ENCODE results near the gene CCDC78. TPM values are rescaled to one million over a fixed set of nuclear protein-coding genes. Genes with fewer than 3 reads are reported as not detected.

CCDC78 gene
- total and polyA plus RNA-seq, 2 donors, result 4.8 to 12.4 TPM

GRCh38 chr16:734208-734980, 8.2 kb upstream of the CCDC78 start:
- peaks cover 53 to 93% of the 10 kb centered on the region in 2 donors for H3K36me3 ChIP-seq (ENCODE audit: control insufficient read depth in 2 of 2, insufficient read depth in 2 of 2, low read length in 1 of 2)
- 97% methylated on average over 49 of the region's 49 CpGs for WGBS

GRCh38 chr16:733382-734207, 7.4 kb upstream of the CCDC78 start:
- Histone ChIP-seq H3K4me3 (ENCODE audit: low read length in 2 of 2) (no peak overlapping the region), H3K4me1 (ENCODE audit: control insufficient read depth in 2 of 2, insufficient read depth in 2 of 2, low read length in 2 of 2) (peaks cover 6 to 26% of the 10 kb centered on the region in 2 donors), H3K36me3 (ENCODE audit: control insufficient read depth in 2 of 2, insufficient read depth in 2 of 2, low read length in 1 of 2) (peaks cover 53 to 93% of the 10 kb centered on the region in 2 donors), H3K9me3 (ENCODE audit: control insufficient read depth in 2 of 2, insufficient read depth in 1 of 2, low read length in 1 of 2) (peaks cover 0 to 7% of the 10 kb centered on the region in 2 donors), H3K27ac (ENCODE audit: low read depth in 1 of 2, low read length in 1 of 2) (no peak overlapping the region), H3K27me3 (ENCODE audit: control insufficient read depth in 2 of 2, insufficient read depth in 1 of 2, low read length in 1 of 2) (peaks cover 0 to 12% of the 10 kb centered on the region in 2 donors)
- no peak for DNase-seq (ENCODE audit: low read depth in 6 of 9, low spot score in 9 of 9)
- 96% methylated on average over 34 of the region's 34 CpGs for WGBS

More at GRCh38 chr16:734208-734980, 8.2 kb upstream of the CCDC78 start:
- H3K4me3 ChIP-seq (ENCODE audit: low read length in 2 of 2), result no peak overlapping the region
- H3K9me3 ChIP-seq (ENCODE audit: control insufficient read depth in 2 of 2, insufficient read depth in 1 of 2, low read length in 1 of 2), result peaks cover 0 to 7% of the 10 kb centered on the region in 2 donors
- H3K4me1 ChIP-seq (ENCODE audit: control insufficient read depth in 2 of 2, insufficient read depth in 2 of 2, low read length in 2 of 2), result peaks cover 7 to 27% of the 10 kb centered on the region in 2 donors
- H3K27me3 ChIP-seq (ENCODE audit: control insufficient read depth in 2 of 2, insufficient read depth in 1 of 2, low read length in 1 of 2), result peaks cover 0 to 4% of the 10 kb centered on the region in 2 donors
- no peak overlapping the region for H3K27ac ChIP-seq (ENCODE audit: low read depth in 1 of 2, low read length in 1 of 2)
- DNase-seq (ENCODE audit: low read depth in 6 of 9, low spot score in 9 of 9), result no peak

GRCh38 chr16:732936-733335, 6.7 kb upstream of the CCDC78 start:
- Histone ChIP-seq H3K36me3 (ENCODE audit: control insufficient read depth in 2 of 2, insufficient read depth in 2 of 2, low read length in 1 of 2) (peaks cover 53 to 90% of the 10 kb centered on the region in 2 donors), H3K27me3 (ENCODE audit: control insufficient read depth in 2 of 2, insufficient read depth in 1 of 2, low read length in 1 of 2) (peaks cover 4 to 18% of the 10 kb centered on the region in 2 donors), H3K27ac (ENCODE audit: low read depth in 1 of 2, low read length in 1 of 2) (no peak overlapping the region), H3K4me1 (ENCODE audit: control insufficient read depth in 2 of 2, insufficient read depth in 2 of 2, low read length in 2 of 2) (peaks cover 2 to 27% of the 10 kb centered on the region in 2 donors), H3K9me3 (ENCODE audit: control insufficient read depth in 2 of 2, insufficient read depth in 1 of 2, low read length in 1 of 2) (peaks cover 0 to 7% of the 10 kb centered on the region in 2 donors), H3K4me3 (ENCODE audit: low read length in 2 of 2) (no peak overlapping the region)
- 93% methylated on average over 13 of the region's 13 CpGs for WGBS
- DNase-seq (ENCODE audit: low read depth in 6 of 9, low spot score in 9 of 9), result no peak

DNA sequence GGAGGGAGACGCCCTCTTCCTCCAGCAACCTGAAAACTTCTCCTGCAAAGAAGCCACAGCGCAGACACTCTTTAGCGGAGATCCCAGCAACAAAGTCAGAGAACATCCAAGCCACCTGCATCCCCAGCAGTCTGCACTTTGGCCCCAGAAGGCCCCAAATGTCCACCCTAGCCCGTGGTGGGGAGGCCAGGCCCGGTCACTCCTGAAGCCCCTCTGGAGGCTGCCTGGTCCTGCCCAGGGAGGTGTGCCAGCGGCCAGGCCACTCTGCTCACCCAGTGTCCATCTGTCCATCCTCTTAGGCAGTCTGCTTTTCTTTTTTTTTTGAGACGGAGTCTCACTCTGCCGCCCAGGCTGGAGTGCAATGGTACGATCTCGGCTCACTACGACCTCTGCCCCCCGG, 6.1 kb upstream of the CCDC78 start:
- peaks cover 0 to 7% of the 10 kb centered on the region in 2 donors for H3K9me3 ChIP-seq (ENCODE audit: control insufficient read depth in 2 of 2, insufficient read depth in 1 of 2, low read length in 1 of 2)
- no peak for DNase-seq (ENCODE audit: low read depth in 6 of 9, low spot score in 9 of 9)
- no peak overlapping the region for H3K27ac ChIP-seq (ENCODE audit: low read depth in 1 of 2, low read length in 1 of 2)
- no peak overlapping the region for H3K4me3 ChIP-seq (ENCODE audit: low read length in 2 of 2)
- H3K4me1 ChIP-seq (ENCODE audit: control insufficient read depth in 2 of 2, insufficient read depth in 2 of 2, low read length in 2 of 2), result peaks cover 5 to 27% of the 10 kb centered on the region in 2 donors
- H3K27me3 ChIP-seq (ENCODE audit: control insufficient read depth in 2 of 2, insufficient read depth in 1 of 2, low read length in 1 of 2), result peaks cover 4 to 24% of the 10 kb centered on the region in 2 donors
- 96% methylated on average over 12 of the region's 12 CpGs for WGBS
- peaks cover 53 to 84% of the 10 kb centered on the region in 2 donors for H3K36me3 ChIP-seq (ENCODE audit: control insufficient read depth in 2 of 2, insufficient read depth in 2 of 2, low read length in 1 of 2)

DNA sequence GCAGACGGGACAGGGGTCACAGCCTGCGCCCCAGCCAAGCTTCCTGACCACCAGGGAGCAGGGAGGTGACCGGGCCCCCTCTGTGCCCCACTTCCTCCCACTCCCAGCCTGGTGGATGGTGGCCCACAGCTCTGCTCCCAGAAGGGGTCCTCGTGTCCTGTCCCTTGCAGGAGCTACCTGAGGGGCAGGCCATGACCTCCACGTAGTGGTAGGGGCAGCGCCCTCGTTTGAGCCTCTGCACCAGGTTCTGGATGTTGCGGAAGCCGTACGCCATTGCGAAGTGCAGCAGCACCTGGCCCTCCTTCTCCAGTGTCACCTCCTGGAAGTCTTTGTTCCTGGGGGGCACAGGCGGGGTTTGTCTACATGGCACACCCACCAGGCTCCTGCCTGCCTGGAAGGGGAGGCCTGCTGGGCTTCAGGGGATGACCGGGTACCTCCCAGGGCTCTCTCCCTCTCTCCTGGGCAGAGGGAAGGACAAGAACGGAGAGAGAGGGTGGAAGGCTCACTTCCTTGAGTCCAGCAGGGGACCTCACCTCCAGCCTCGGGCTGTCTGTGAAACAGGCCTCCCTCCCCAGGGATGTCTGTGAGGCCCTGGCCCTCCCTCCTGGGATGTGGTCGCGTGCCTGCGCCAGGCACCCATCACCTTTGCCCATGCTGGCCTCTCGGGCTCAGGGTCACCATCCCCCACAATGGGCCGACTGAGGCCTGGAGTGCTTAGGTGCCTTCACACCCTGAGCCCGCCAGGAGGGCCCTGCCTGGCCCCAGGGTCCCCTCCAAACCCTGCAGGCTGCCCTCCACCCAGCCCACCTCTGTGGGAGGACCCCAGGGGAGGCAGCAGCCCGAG, 4.6 kb upstream of the CCDC78 start:
- peaks cover 0 to 7% of the 10 kb centered on the region in 2 donors for H3K9me3 ChIP-seq (ENCODE audit: control insufficient read depth in 2 of 2, insufficient read depth in 1 of 2, low read length in 1 of 2)
- WGBS, result 98% methylated on average over 22 of the region's 22 CpGs
- peaks cover 44 to 70% of the 10 kb centered on the region in 2 donors for H3K36me3 ChIP-seq (ENCODE audit: control insufficient read depth in 2 of 2, insufficient read depth in 2 of 2, low read length in 1 of 2)
- H3K4me3 ChIP-seq (ENCODE audit: low read length in 2 of 2), result no peak overlapping the region
- peaks cover 14 to 38% of the 10 kb centered on the region in 2 donors for H3K4me1 ChIP-seq (ENCODE audit: control insufficient read depth in 2 of 2, insufficient read depth in 2 of 2, low read length in 2 of 2)
- no peak overlapping the region for H3K27ac ChIP-seq (ENCODE audit: low read depth in 1 of 2, low read length in 1 of 2)
- no peak for DNase-seq (ENCODE audit: low read depth in 6 of 9, low spot score in 9 of 9)
- H3K27me3 ChIP-seq (ENCODE audit: control insufficient read depth in 2 of 2, insufficient read depth in 1 of 2, low read length in 1 of 2), result peaks cover 4 to 35% of the 10 kb centered on the region in 2 donors

- H3K36me3 ChIP-seq (ENCODE audit: control insufficient read depth in 2 of 2, insufficient read depth in 2 of 2, low read length in 1 of 2), result peaks cover 35 to 61% of the 10 kb centered on the region in 2 donors
- H3K4me1 ChIP-seq (ENCODE audit: control insufficient read depth in 2 of 2, insufficient read depth in 2 of 2, low read length in 2 of 2), result peaks cover 20 to 47% of the 10 kb centered on the region in 2 donors
- no peak overlapping the region for H3K4me3 ChIP-seq (ENCODE audit: low read length in 2 of 2)
- WGBS, result 97% methylated on average over 37 of the region's 37 CpGs
- DNase-seq (ENCODE audit: low read depth in 6 of 9, low spot score in 9 of 9), result no peak
- H3K27ac ChIP-seq (ENCODE audit: low read depth in 1 of 2, low read length in 1 of 2), result no peak overlapping the region
- peaks cover 4 to 41% of the 10 kb centered on the region in 2 donors for H3K27me3 ChIP-seq (ENCODE audit: control insufficient read depth in 2 of 2, insufficient read depth in 1 of 2, low read length in 1 of 2)
- peaks cover 0 to 8% of the 10 kb centered on the region in 2 donors for H3K9me3 ChIP-seq (ENCODE audit: control insufficient read depth in 2 of 2, insufficient read depth in 1 of 2, low read length in 1 of 2)
Observed at GRCh38 chr16:729768-730665, 3.8 kb upstream of the CCDC78 start.

DNA sequence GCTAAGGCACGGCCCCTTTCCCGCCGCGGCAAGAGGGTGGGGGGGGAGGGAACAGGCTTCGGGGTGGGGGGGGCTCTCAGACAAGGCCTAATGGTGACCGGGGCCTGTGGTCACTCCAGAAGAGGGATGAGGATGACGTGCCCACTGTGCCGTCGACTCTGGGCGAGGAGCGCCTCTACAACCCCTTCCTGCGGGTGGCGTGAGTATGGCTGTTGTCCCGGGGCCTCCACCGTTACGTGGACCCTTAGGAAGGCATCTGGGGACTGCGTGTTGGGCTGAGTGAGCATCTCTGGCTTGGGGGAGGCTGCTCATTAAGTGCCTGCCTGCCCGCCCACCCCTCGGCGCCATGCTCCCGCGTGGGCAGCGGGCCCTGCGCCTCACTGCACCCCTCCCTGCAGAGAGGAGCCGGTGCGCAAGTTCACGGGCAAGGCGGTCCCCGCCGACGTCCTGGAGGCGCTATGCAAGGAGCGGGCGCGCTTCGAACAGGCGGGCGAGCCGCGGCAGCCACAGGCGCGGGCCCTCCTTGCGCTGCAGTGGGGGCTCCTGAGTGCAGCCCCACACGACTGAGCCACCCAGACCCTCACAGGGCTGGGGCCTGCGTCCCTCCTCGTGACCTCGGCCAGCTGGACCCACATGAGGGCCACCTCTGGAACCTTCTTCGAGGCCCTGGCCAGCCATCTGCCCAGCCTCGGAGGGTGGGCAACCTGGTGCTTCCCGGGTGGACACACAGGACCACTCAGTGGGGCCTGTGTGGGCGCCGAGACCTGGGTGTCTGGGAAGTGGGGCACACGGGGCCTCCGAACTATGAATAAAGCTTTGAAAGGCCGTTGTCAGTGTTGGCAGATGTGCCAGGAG, 2.9 kb upstream of the CCDC78 start:
- Histone ChIP-seq H3K27me3 (ENCODE audit: control insufficient read depth in 2 of 2, insufficient read depth in 1 of 2, low read length in 1 of 2) (peaks cover 4 to 44% of the 10 kb centered on the region in 2 donors), H3K4me3 (ENCODE audit: low read length in 2 of 2) (peak overlapping the region in 1 of 2 donors; percentile 67), H3K9me3 (ENCODE audit: control insufficient read depth in 2 of 2, insufficient read depth in 1 of 2, low read length in 1 of 2) (peaks cover 0 to 17% of the 10 kb centered on the region in 2 donors), H3K27ac (ENCODE audit: low read depth in 1 of 2, low read length in 1 of 2) (peak overlapping the region in 1 of 2 donors; percentile 31), H3K36me3 (ENCODE audit: control insufficient read depth in 2 of 2, insufficient read depth in 2 of 2, low read length in 1 of 2) (peaks cover 27 to 55% of the 10 kb centered on the region in 2 donors), H3K4me1 (ENCODE audit: control insufficient read depth in 2 of 2, insufficient read depth in 2 of 2, low read length in 2 of 2) (peaks cover 26 to 56% of the 10 kb centered on the region in 2 donors)
- 84% methylated on average over 55 of the region's 55 CpGs for WGBS
- no peak for DNase-seq (ENCODE audit: low read depth in 6 of 9, low spot score in 9 of 9)

Data from thymus (tissue), 11 donors.